ENCODE results near the gene EBLN1. TPM values are rescaled to one million over a fixed set of nuclear protein-coding genes. Genes with fewer than 3 reads are reported as not detected.

The EBLN1 gene
- total and polyA plus RNA-seq, 2 of the 13 experiments (the other 11 are each of a cell fraction or from before 2014, with no cell fraction given), result not detected

- TF ChIP-seq, protein P1, sequence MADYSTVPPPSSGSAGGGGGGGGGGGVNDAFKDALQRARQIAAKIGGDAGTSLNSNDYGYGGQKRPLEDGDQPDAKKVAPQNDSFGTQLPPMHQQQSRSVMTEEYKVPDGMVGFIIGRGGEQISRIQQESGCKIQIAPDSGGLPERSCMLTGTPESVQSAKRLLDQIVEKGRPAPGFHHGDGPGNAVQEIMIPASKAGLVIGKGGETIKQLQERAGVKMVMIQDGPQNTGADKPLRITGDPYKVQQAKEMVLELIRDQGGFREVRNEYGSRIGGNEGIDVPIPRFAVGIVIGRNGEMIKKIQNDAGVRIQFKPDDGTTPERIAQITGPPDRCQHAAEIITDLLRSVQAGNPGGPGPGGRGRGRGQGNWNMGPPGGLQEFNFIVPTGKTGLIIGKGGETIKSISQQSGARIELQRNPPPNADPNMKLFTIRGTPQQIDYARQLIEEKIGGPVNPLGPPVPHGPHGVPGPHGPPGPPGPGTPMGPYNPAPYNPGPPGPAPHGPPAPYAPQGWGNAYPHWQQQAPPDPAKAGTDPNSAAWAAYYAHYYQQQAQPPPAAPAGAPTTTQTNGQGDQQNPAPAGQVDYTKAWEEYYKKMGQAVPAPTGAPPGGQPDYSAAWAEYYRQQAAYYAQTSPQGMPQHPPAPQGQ (CRISPR knock-in tag; IDR thresholded peaks at IDR 0.05; ENCODE audit: borderline replicate concordance), result no peak
- TF ChIP-seq ZNF569 (CRISPR knock-in tag; IDR thresholded peaks at IDR 0.05; ENCODE audit: borderline replicate concordance) (no peak), ZSCAN9 (CRISPR knock-in tag; IDR thresholded peaks at IDR 0.05; ENCODE audit: borderline replicate concordance) (peak; percentile 71), HNF4A (CRISPR knock-in tag; IDR thresholded peaks at IDR 0.05) (no peak), XBP1 (CRISPR knock-in tag; IDR thresholded peaks at IDR 0.05) (no peak), ZNF558 (CRISPR knock-in tag; IDR thresholded peaks at IDR 0.05; ENCODE audit: borderline replicate concordance) (no peak), ZNF441 (CRISPR knock-in tag; IDR thresholded peaks at IDR 0.05; ENCODE audit: borderline replicate concordance) (peak; percentile 61), ZFAT (CRISPR knock-in tag; conservative IDR thresholded peaks at IDR 0.05) (no peak), ZNF205 (CRISPR knock-in tag; IDR thresholded peaks at IDR 0.05) (peak; percentile 56), NFIB (CRISPR knock-in tag; IDR thresholded peaks at IDR 0.05; ENCODE audit: borderline replicate concordance) (no peak), PTBP1 (IDR thresholded peaks at IDR 0.05; ENCODE audit: low read depth, low read length, poor library complexity, severe bottlenecking) (no peak), ZNF276 (CRISPR knock-in tag; IDR thresholded peaks at IDR 0.05; ENCODE audit: low read depth) (peak; percentile 87), HNRNPUL1 (IDR thresholded peaks at IDR 0.05; ENCODE audit: low read depth, low read length) (no peak), THRA (CRISPR knock-in tag; IDR thresholded peaks at IDR 0.05; ENCODE audit: borderline replicate concordance) (no peak)
- TF ChIP-seq, protein P2, sequence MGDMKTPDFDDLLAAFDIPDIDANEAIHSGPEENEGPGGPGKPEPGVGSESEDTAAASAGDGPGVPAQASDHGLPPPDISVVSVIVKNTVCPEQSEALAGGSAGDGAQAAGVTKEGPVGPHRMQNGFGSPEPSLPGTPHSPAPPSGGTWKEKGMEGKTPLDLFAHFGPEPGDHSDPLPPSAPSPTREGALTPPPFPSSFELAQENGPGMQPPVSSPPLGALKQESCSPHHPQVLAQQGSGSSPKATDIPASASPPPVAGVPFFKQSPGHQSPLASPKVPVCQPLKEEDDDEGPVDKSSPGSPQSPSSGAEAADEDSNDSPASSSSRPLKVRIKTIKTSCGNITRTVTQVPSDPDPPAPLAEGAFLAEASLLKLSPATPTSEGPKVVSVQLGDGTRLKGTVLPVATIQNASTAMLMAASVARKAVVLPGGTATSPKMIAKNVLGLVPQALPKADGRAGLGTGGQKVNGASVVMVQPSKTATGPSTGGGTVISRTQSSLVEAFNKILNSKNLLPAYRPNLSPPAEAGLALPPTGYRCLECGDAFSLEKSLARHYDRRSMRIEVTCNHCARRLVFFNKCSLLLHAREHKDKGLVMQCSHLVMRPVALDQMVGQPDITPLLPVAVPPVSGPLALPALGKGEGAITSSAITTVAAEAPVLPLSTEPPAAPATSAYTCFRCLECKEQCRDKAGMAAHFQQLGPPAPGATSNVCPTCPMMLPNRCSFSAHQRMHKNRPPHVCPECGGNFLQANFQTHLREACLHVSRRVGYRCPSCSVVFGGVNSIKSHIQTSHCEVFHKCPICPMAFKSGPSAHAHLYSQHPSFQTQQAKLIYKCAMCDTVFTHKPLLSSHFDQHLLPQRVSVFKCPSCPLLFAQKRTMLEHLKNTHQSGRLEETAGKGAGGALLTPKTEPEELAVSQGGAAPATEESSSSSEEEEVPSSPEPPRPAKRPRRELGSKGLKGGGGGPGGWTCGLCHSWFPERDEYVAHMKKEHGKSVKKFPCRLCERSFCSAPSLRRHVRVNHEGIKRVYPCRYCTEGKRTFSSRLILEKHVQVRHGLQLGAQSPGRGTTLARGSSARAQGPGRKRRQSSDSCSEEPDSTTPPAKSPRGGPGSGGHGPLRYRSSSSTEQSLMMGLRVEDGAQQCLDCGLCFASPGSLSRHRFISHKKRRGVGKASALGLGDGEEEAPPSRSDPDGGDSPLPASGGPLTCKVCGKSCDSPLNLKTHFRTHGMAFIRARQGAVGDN (CRISPR knock-in tag; IDR thresholded peaks at IDR 0.05), result peak; percentile 80
Observed at GRCh38 chr10:22228943-22229801, 11.4 kb upstream of the EBLN1 start (continued).
